GM12892 (cell line): ENCODE results near the gene DHRS13.

ENCODE experiments used
- POLR2A ChIP-seq: IDR thresholded peaks from 2 replicates; pipeline ENCODE4 v1.6.1; 2011; ENCODE audit warnings: low read depth, low read length, control low read depth
- TAF1 ChIP-seq: IDR thresholded peaks from 2 replicates; pipeline ENCODE4 v1.6.1; 2011; ENCODE audit warnings: low read depth, mild to moderate bottlenecking, control low read depth, low read length, borderline replicate concordance

DNA sequence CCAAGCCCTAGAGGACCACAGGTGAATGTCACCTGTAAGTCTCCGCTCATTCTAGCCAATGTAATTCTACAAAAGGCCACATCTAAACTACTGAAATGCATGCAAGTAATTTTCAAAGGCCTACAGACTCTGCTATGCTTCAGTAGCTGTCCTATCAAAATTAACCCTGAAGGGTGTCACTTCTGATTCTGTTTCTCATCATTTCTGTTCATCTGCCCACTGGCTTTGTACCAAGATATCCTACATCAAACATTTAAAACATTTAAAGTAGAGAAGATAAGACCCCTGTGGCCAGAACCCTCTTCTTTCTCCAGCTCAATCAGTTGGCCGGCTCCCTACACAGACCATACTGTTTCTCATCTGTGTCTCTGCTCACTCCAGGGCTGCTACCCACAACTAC lies 26.9 kb upstream of the DHRS13 start:
- TF ChIP-seq TAF1 (no peak), POLR2A (no peak)
